Measurements from ENCODE around the gene FTO.

Gene FTO

DNA sequence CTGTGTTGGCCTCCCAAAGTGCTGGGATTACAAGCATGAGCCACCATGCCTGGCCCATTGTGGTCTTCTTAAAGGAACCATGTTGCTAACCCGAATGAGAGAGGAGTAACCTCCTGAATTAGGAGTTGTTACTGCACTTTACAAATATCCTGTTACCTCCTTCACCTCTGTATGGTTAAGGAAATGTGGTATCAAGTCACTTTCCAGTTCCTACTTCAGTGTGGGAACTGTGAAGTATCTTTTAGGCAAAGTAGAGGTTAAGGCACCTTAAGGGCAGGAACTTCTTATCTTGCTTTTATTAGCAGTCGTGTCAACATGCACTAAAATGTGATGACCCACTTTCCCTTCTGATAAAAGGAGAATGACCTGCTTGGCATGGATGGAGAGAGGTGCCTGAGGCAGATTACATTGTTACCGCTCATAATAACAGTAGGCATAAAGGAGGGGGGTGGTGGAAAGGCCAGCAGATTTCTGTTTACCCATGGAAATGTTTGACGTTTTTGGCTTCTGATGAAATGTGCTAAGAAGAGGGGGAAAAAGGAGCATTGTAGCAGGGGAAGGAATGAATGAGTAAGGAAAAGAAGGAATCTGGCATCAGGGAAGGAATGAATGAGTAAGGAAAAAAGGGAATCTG is 28.5 kb downstream of the FTO start:
- TF ChIP-seq, protein P1, sequence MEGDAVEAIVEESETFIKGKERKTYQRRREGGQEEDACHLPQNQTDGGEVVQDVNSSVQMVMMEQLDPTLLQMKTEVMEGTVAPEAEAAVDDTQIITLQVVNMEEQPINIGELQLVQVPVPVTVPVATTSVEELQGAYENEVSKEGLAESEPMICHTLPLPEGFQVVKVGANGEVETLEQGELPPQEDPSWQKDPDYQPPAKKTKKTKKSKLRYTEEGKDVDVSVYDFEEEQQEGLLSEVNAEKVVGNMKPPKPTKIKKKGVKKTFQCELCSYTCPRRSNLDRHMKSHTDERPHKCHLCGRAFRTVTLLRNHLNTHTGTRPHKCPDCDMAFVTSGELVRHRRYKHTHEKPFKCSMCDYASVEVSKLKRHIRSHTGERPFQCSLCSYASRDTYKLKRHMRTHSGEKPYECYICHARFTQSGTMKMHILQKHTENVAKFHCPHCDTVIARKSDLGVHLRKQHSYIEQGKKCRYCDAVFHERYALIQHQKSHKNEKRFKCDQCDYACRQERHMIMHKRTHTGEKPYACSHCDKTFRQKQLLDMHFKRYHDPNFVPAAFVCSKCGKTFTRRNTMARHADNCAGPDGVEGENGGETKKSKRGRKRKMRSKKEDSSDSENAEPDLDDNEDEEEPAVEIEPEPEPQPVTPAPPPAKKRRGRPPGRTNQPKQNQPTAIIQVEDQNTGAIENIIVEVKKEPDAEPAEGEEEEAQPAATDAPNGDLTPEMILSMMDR (IDR thresholded peaks at IDR 0.05; ENCODE audit: low read depth, low read length): no peak
- DNase-seq (ENCODE audit: low read depth in 2 of 2): no peak
- no peak overlapping the region for H3K4me3 ChIP-seq (replicated peaks in 1 of 2; ENCODE audit: low read depth in 2 of 2, low read length in 2 of 2)

DNA sequence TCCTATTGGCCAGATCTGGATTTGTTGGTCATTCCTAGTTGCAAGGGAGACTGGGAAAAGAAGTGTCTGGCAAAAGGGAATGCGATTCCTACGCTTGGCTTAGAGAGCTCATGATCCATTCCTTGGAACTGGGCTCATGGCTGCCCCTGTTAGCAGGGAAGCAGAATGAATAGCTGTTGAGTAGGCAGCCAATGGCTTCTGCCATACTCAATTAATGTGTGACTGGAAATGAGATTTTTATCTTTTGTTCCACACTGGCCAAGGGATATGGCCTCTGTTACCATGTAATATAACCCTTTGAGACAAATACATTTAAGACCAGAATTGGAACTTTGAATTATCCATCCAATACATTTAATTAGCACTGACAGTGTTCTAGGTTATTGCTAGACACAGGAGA is 31.0 kb downstream of the FTO start:
- no peak overlapping the region for H3K4me3 ChIP-seq (replicated peaks in 1 of 2; ENCODE audit: low read depth in 2 of 2, low read length in 2 of 2)
- TF ChIP-seq, protein P1 (IDR thresholded peaks at IDR 0.05; ENCODE audit: low read depth, low read length): no peak
- DNase-seq (ENCODE audit: low read depth in 2 of 2): no peak

DNA sequence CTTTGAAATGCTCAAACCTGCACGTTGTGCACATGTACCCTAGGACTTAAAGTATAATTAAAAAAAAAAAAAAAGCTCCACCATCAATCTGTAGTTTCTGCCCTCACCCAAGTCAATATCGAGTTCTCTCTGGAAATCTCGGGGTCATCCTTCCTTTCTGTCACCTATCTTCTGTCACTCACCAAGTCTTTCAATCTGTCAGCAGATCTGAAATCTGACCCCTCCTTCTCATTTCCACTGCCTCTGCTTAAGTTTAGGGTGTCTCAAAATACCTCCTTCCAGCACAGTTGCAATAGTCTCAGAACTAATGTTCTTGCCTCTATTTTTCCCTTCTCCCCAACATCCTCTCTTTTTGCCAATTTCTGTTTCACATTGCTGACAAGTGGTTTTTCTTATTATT is 32.3 kb downstream of the FTO start:
- TF ChIP-seq, protein P1 (IDR thresholded peaks at IDR 0.05; ENCODE audit: low read depth, low read length): no peak
- no peak overlapping the region for H3K4me3 ChIP-seq (replicated peaks in 1 of 2; ENCODE audit: low read depth in 2 of 2, low read length in 2 of 2)
- no peak for DNase-seq (ENCODE audit: low read depth in 2 of 2)

DNA sequence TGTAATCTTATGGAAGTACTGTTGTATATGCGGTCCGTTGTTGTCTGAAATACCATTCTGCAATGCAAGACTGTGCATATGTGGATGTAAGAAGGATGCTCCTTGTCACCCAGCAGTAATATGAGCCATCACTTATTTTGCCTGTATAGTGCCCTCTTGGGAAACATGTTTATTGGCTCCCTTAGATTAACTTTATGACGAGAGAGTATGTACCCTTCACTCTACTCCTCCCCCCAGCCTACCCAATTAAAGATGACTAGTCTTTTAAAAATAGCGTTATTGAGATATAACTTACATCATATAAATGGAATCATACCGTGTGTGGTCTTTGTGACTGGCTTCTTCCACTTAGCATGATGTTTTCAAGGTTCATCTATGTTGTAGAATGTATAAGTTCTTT is 33.6 kb downstream of the FTO start:
- DNase-seq (ENCODE audit: low read depth in 2 of 2): no peak
- no peak overlapping the region for H3K4me3 ChIP-seq (replicated peaks in 1 of 2; ENCODE audit: low read depth in 2 of 2, low read length in 2 of 2)
- TF ChIP-seq, protein P1 (IDR thresholded peaks at IDR 0.05; ENCODE audit: low read depth, low read length): no peak

DNA sequence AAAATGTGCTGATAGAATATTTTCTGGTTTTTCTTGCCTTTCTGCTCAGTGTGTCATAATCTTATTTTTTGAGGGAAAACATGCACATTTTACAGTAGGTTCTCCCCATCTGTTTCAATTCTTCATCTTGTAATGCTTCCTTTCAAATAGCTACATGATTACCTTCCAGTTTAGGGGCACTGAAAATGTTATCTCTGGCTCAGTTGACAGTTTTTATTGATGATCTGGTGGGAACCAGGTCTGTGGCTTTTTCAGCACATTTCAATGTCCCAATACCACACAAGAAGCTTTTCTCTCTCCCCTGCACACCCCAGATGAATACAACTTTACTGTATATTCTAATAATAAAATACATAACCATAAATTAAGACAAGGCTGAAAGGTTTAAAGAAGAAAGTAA is 36.5 kb downstream of the FTO start:
- H3K4me3 ChIP-seq (replicated peaks in 1 of 2; ENCODE audit: low read depth in 2 of 2, low read length in 2 of 2): no peak overlapping the region
- DNase-seq (ENCODE audit: low read depth in 2 of 2): no peak
- TF ChIP-seq, protein P1 (IDR thresholded peaks at IDR 0.05; ENCODE audit: low read depth, low read length): no peak

DNA sequence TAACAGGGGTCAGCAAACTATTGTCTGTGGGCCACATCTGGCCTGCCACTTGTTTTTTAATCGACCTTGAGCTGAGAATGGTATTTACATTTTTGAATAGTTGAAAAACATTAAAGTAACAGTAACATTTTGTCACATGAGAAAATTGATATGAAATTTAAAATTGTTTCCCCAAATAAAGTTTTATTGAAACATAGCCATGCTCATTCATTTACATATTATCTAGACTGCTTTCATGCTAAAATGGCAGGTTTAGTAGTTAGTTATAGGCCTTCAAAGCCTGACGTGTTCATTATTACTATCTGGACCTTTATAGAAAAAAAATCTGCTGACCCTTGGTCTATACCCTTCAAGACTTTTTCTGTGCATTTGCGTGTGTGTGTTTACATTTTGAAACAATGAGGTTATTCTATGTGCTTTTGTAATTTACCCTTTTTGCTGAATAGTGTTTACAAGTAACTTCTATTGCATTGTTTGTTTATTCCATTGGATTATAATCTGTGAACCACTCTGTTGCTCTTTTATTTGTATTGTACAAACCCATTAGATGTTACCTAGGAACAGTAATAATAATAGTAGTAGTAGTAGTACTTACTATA is 37.1 kb downstream of the FTO start:
- H3K4me3 ChIP-seq (replicated peaks in 1 of 2; ENCODE audit: low read depth in 2 of 2, low read length in 2 of 2): no peak overlapping the region
- TF ChIP-seq, protein P1 (IDR thresholded peaks at IDR 0.05; ENCODE audit: low read depth, low read length): no peak
- DNase-seq (ENCODE audit: low read depth in 2 of 2): no peak

DNA sequence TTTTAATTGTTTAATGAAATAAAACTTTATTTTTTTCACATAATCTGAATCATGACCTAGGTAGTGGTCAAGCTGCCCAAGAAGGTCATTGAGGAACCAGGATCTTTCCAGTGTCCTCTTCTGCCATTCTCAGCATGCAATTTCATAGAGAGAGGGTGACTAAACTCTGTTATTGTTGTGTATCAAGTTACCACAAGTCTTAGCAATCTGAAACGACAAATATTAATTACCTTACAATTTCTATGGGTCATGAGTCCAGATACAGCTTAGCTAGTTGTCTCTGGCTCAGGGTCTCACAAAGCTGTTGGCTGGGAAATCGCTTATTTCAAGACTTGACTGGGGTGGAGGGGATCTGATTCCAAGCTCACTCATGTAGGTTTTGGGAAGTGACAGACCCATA is 37.6 kb downstream of the FTO start:
- no peak overlapping the region for H3K4me3 ChIP-seq (replicated peaks in 1 of 2; ENCODE audit: low read depth in 2 of 2, low read length in 2 of 2)
- TF ChIP-seq, protein P1 (IDR thresholded peaks at IDR 0.05; ENCODE audit: low read depth, low read length): no peak
- no peak for DNase-seq (ENCODE audit: low read depth in 2 of 2)
